Activated T-cell treated with anti-CD3 and anti-CD28 coated beads for 4 hours (primary cell): Measurements from ENCODE around the gene SLC22A23.

ENCODE experiments used
- DNase-seq: peaks from one replicate; pipeline ENCODE4 v3.0.0-alpha.2; 2020

The SLC22A23 gene

DNA sequence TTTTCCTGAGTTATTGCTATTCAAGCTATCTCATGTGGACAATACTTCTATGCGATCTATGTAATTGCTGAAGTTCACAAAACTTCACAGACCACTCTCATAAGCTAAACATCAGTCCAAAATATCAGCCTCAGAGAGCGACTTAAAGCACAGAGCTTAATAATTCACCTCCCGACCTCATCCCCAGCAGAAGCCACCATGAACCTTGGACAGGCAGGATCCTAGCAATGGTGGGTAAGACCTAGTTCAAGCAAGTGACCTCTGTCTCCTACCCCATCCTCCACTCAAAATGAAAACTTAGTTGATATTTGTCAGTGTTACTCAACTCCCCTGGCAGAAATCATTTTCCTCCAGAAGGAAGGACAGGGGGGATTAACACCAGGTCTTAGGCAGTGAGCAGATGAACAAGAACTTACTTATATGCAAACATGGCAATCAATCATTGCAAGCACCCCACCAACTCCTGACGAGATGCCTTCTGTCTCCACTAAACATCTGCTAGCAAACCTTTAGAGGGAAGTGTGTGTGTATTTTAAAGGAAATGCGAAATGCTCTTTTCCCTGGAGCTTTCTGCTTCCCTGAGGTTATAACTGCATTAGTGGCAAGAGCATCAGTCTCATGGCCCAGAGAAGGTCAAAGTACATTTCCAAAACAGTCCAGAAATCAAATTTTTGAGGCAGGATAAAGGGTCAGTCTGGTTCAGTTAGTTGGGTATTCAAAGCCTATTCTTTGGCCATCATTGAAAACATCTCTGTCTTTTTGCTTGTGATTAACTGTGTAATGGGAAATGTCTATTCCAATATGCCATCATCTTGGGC lies 90.0 kb downstream of the SLC22A23 start:
- no peak for DNase-seq

DNA sequence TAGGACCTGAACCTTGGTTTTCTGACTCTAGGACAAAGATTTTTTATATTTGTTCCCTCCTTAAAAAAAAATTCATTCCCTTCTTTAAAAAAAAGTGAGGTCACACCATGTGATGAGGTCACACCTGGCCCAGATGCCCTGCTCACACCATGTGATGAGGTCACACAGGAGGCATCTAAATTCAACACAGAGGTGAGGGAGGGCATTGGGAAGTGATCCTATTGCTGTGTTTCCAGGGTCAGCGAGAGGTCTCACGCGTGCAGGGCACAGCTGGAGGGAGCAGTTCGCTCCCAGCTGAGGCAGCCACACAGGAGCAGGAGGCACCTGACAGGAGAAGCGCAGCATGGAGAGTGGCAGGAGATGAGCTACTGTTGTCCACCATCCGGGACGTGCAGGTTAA lies 92.5 kb downstream of the SLC22A23 start:
- no peak for DNase-seq

DNA sequence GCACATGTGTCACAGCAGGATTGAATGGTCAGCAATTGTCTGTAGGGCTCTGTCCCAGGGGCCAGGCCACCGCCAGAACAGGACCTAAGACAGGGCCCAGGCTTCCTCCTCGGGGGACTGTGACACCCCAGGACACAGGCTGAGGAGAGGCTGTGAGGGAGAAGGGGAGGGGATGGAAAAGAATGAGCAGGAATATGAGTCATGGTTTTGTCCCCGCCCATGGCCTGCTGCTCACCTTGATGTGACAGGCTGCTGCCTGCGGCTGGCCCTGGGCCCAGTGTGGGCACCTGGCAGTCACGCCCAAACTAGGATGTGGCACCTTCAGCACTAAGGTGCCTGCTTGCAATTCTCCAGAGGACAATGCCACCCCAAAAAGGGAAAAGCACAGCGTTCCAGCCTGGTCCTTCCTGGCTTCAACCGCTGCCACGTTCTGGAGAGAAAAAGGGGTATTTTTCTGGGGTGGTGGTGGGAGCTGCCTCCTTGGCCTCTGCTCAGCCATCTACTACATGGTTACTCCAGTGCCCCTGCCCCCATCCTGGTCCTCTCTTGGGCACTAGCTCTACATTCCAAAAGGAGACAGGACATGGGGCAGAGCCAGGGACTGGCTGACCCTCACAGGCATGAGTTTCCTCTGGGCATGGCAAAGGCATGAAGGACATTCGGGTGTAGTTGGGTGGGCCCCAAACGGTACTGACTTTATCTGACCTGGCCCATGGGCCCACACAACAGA lies 93.4 kb downstream of the SLC22A23 start:
- DNase-seq = no peak

DNA sequence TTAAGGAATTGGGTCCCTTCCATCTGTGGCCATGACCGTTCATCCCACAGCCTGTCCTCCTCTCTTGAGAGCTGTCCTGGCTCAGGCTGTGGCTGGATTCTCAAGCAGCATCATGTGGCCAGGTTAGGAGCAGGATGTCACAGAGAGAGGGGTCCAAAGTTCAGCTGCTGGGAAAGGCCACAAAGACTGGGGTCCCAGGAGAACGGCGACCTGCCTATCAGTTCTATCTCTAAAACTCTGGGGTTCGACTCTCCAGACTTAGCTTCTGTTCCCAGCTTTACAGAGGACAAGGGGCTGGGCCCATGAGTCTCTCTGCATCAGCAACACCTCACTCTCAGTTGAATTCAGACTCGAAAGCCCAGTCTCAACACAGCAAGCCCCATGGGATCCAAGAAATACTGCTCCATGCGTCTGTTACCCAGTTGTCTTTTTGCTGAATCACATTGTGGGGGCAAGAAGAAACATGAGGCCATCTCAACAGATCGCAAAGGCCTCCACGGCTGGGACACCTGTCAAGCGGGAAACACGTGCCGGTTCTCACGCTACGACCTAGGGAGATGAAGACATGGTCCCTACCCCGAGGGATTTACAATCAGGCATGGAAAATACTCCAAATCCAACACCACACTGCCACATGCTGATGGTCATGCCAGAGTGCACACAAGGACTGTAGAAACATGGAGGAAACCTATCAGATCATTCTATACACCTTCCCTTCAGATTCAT lies 95.4 kb downstream of the SLC22A23 start:
- no peak for DNase-seq

DNA sequence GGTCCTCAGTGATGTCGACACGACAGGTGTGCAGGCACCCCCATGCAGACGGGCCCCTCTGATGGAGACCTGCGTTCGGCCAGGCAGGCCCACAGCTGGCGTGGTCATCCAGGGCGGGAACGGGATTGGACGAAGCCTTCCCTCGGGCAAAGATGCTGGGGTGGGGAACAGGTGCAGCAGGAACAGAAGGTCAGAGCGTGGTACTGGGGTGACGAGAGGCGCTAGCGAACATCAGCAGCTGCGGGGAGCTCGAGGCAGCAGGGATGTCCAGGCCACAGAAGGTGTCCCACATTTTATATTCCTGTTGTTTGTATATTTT lies 96.2 kb downstream of the SLC22A23 start:
- no peak for DNase-seq

DNA sequence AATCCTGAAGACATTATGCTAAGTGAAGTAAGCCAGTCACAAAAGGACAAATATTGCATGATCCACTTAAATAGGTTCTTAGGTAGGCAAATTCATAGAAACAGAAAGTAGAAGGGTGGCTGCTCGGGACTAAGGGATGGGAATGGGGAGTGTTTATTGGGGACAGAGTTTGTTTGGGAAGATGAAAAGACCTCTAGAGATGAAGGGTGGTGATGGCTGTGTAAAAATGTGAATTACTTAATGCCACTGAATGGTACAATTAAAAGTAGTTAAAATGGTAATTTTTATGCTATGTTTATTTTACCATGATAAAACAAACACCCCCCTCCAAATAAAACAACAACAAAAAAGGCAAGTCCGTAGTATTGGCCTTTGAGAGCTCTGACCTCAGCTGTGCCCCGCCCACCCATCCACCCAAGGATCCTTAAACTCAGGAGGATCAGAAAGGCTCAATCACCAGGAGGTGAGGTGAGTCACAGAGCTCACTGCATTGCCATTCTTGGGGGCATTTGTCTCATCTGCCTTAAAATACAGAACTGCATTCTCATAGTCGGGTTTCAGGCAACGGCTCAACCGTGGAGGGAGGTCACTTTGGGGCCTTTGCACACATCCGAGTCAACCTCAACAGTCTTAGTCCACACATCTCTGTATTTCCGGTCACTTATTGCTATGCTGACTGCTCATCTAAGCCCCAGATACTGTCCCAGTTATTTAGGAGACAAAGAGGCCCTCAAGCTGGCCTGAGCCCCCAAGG lies 96.7 kb downstream of the SLC22A23 start:
- DNase-seq = no peak

DNA sequence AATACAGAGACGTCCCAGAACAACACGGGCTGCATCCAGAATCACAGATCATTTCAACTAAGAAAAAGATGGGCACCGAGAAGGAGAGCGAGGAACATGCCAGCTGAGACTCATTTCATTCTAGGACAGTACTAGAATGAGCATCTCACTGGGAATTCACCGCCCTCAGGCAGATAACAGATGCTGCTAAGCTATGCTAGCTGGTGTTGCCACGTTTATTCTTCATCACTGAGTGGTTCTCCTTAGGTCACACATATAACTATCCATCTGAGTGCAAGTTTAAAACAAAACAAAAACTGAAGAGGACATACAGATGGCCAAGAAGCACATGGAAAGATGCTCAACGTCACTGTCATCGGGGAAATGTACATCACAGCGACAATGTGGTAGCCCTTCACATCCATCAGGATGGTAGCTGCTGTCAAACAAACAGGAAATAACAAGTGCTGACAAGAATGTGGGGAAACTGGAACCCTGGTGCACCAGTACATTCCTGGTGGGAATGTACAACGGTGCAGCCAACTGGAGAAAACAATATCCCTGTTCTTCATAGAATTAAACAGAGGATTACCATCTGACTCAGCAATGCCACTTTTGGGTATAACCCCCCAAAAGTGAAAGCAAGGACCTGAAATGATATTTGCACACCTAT lies 97.6 kb downstream of the SLC22A23 start:
- no peak for DNase-seq

DNA sequence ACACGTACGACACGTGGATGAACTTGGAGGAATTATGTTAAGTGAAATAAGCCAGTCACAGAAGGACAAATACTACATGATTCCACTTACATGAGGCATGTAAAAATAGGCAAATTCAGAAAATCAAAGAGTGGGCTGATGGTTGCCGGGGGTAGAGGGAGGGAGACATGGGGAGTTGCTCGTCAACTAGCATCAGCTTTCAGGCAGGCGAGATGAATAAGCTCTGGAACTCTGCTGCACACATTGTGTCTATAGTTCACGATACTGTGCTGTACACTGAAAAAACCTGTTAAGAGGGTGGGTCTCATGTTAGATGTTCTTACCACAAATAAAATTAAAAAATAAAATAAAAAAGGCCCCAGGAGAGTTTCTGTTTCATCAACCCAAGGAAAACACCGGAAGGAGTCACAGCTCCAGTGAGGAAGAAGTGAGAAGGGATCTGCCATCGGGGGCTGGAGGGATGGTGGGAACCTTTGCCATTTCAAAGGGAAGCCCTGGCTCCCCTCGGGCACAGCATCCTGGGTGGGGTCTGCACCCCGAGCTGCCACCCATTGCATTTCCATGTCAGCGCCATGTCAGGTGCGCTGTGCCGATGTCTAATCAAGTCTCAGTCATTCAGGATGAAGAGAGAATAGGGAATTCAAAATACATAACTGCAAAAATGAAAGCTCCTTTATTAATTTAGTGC lies 98.3 kb downstream of the SLC22A23 start:
- DNase-seq = no peak

DNA sequence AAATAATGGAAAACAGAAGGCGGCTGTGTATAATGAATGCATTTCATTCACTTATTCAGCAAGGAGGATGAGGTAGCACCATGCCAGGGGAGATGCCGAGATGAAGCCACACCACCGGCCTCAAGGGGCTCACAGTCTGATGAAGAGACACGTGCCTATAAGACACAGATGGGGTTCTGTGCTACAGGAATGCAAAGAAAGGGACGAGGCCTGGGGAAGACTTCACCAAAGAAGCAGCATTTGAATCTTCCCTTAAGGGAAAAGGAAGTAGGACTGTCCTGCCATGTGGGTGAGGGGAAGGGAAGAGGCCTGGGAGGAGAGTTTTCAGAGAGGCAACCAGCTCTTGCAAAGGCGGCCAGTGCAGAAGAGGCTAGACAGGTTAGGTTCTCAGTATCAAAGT lies 99.2 kb downstream of the SLC22A23 start:
- no peak for DNase-seq

DNA sequence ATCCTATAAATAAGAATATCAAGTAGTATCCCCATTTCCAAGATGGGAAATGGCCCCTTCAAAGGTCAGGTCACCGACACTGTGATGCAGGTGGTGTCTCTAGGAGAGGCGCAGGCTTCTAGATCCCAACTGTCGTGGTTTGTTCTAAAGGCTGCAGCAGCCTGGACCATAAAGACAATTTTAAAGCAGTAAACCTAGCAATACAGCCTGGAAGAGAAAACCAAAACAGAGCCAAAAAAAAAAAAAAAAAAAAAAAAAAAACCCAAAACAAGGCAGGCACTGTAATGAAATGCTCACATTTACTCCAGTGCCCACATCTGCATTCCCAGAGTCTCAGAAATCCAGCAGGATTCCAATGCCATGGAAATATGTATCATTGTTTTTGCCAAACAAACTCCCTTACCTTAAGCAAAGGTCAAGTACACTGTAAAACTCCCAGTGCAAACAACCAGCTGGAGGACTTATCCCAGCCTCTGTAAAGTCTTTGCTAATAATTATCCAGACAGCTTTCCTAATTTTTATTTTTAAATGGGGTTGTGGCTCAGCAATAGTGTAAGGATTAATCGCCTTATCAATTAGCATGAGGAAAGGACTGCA lies 99.9 kb downstream of the SLC22A23 start:
- DNase-seq = no peak

DNA sequence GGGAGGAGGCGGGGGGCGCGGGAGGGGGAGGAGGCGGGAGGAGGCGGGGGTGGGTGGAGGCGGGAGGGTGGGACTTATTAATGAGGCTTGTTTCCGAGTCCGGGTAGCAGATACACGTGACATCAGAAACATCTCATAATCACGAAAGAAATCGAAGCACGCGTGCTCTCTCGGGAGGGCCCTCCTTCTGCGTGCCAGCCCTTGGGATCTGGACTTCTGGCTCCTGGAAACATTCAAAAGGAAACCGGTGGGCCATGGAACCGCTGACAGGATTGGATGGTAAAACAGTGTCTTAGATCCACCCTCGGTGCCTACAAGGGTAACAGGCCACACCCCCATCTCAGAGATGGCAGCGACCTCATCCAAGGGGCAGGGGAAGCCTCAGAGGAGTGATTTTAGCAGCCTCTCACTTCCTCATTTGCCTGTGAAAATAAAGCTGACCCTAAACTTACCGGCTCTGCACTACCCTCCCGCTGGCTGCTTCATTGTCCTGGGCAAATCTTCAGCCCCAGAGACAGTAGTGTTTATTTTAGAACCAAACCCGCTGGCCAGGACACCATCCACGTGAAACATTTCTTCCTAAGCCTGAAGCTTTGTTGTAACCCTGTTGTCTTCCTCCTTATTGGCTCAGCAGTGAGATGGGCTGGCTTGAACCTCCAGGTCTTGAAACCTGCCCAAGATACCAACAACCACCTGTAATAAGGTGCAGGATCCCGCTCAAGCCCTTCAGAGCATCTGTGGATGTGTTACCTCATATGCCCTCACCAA lies 100.6 kb downstream of the SLC22A23 start:
- peak; percentile 48 for DNase-seq

DNA sequence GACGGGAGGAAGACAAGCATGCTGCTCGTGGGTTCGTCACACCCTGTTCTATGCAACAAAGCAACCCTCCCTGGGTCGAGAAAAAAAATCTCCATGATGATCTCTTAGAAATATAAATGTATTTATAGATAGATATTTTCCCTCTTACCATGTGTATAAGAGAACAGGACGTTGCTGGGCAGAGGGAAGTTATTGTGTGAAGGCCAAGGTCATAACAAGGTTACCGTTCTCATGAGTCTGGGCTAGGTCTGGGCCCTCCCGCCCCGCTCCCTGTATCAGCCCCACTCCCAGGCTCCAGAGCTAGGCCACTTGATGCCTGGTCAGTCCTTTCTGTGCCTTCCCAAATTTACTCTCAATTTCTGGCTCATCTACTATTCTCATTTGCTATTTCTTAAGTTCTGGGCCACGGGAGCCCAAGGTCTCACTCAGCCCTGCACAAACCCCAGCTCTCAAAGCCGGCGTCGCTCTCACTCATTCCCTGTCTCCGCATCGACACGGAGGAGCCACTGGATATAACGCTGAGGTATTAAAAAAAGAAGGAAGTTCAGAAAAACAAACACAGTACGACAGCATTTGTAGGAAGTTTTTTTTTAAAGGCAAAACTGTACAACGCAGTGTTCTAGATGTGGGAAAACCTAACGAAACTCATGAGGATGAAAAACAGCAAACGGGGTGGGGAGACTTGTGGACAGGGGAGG lies 101.3 kb downstream of the SLC22A23 start:
- no peak for DNase-seq

DNA sequence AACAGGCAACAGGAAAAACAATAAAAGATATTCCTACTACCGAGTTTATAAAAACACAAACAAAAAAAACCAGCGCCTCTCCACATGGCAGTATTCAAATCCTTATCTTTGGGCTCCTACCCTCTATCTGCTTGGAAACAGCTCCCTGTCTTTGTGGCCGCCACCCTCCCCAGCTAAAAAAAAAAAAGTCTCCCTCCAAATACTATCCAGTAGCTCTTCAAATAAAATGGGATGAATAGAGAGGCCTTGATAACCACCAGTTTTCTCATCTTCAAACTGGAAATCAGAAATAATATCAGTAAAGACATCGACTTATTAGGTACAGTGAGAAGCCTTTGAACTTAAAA lies 101.9 kb downstream of the SLC22A23 start:
- DNase-seq = no peak

DNA sequence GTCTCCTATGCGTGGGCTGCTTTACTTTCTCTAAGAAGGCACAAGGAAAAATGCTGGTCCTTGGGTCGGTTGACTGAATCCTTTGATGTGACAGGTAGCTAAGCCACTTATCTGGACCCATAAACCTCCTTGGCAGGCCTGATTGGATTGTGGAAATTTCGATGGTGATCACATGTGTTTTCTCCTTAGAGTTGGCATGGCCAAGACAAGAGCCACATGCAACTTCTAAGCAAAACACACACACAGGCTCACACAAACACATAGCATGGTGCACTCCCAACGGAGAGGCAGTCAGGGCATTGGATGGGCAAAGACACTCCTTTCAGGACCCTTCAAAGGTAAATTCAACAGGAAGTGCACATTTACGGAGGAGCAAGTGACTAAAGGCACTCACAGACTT lies 102.9 kb downstream of the SLC22A23 start:
- no peak for DNase-seq

DNA sequence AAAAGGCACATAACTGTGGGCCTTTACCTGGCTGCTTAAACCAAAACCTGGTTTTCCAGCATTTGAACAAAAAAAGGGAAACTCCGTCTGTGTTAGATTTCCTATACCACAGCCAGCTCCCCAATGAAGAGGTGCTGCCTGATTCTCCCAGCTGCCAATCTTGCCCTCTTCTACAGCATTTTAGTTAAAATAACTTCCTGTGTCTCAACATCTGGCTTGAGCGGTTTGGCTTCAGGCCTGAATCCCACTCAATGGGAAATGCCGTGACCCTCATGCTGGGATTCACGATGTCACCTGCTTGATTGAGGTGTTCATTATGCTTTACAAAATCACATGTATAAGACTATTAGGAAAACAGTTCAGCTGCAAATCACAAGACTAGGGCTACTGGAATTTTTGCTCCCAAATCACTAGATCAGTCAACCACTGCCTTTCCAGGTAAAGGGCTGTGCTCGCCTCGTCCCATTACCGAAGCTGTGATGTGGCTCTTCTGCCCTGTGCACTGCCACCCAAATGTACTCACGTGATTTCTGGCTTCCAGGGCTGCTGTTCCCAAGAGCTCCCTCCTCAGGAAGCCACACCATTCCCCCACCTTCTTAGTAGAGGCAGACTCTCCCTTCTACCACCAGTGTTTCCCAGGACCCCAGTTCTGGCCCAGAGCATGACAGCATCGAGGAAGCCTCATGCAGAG lies 103.5 kb downstream of the SLC22A23 start:
- no peak for DNase-seq

DNA sequence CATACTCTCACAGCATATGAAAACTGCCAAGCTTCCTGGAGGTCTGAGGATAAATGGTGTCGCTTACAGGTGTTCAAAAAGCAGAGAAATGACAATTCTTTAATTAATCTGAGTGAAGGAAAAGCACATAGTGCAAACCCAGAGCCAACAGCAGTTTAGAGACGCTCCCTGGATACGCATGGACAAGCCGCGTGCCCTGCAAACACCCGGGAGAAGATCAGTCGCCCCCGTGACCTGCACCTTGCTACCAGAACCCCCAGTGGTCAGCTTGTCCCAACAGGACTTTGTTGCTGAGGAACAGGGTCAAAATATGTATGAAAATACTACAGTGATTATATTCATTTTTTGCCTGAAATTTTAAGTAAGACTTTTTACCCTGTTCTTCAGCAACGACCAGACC lies 104.2 kb downstream of the SLC22A23 start:
- no peak for DNase-seq

DNA sequence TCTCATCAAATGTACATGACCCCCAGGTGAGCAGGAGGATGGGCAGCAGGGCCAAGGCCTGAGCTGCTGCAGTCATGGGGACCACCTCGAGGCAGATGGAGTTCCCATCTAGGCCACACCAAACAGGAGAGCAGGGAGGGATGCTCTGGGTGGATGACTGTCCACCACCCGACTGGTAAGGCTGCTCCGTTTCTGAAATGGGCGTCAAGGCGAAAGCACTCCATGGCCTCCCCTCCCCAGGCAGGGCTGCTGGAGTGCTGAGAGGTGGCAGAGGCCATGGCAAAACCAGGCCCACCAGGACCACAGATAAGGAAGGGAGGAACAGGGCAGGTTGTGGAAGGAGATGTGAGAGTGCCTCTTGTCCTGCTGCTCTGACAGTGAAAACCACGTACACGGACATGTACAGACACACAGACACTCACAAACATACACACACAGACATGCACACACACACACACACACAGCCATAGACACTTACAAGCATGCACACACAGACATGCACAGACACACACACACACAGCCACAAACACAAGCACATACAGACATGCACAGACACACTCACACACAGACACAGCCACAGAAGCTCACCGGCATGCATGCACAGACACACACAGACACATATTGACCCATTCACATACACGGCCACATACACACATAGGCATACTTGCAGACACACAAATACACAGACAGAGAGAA lies 104.9 kb downstream of the SLC22A23 start:
- no peak for DNase-seq

DNA sequence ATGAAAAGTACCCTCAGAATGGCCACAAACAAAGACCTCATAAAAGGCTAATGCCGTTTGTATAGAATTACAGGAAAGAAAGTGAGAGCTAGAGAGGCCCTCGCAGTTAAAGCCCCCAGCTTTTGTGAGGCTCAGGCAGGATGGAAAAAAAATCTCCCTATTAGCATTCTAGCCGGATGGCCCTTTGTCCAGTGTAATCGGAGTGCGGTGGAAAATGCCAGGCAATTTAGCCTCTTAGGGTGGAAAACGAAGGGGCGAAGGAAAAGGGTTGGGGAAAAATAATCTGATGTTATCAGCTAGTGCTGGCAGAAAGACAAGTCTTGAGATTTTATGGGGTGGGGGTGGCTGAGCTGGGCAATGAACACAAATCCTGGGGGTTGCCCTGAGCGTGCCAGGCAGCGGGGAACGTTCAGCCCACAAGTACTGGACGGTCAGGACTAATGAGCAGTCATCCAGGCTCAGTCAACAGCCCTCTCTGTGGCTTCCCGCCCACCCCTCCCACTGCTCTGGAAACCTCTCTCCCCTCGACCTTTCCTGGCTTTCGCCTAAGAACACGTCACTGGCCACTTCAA lies 105.7 kb downstream of the SLC22A23 start:
- no peak for DNase-seq
